Measurements from ENCODE around the gene GNG14. TPM values are rescaled to one million over a fixed set of nuclear protein-coding genes. Genes with fewer than 3 reads are reported as not detected.

The GNG14 gene
- total RNA-seq, 2 donors from 2014 or later: not detected

DNA sequence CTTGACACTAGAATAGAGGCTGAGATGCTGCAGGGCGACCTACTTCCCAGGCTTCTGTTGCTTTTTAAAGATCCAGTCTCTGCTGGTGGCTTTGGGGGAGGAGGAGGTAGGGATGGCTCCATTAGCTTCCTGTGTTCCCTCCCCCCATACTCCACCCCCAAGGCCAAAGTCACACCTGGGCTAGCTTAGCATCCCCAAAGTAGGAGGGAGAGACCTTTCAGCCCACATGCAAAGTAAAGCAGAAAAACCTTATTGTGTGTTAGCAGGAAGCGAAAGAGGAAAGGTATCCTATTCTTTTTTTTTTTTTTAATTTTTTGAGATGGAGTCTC lies 39.2 kb downstream of the GNG14 start:
- no peak for TF ChIP-seq CTCF (IDR thresholded peaks at IDR 0.05)
- Histone ChIP-seq H3K36me3 (peaks cover 34% of the 10 kb centered on the region), H3K27me3 (no peaks in the 10 kb centered on the region), H3K9me3 (no peaks in the 10 kb centered on the region), H3K4me3 (no peak overlapping the region), H3K27ac (no peak overlapping the region), H3K4me1 (peaks cover 0 to 27% of the 10 kb centered on the region in 2 donors)
- DNase-seq (ENCODE audit: low spot score): no peak

- no peaks in the 10 kb centered on the region for H3K9me3 ChIP-seq
- no peak overlapping the region for H3K4me3 ChIP-seq
- H3K27me3 ChIP-seq: no peaks in the 10 kb centered on the region
- no peak for TF ChIP-seq CTCF (IDR thresholded peaks at IDR 0.05)
- no peak overlapping the region for H3K27ac ChIP-seq
- DNase-seq (ENCODE audit: low spot score): no peak
- peaks cover 0 to 35% of the 10 kb centered on the region in 2 donors for H3K4me1 ChIP-seq
- peaks cover 34% of the 10 kb centered on the region for H3K36me3 ChIP-seq
Observed at GRCh38 chr19:12727745-12728433, 40.1 kb downstream of the GNG14 start.

GRCh38 chr19:12730064-12730463 lies 42.3 kb downstream of the GNG14 start:
- Histone ChIP-seq H3K27ac (no peak overlapping the region), H3K4me1 (peaks cover 0 to 30% of the 10 kb centered on the region in 2 donors), H3K36me3 (peaks cover 34% of the 10 kb centered on the region), H3K4me3 (no peak overlapping the region), H3K9me3 (no peaks in the 10 kb centered on the region), H3K27me3 (no peaks in the 10 kb centered on the region)
- no peak for TF ChIP-seq CTCF (IDR thresholded peaks at IDR 0.05)
- DNase-seq (ENCODE audit: low spot score): no peak

GRCh38 chr19:12731337-12731736 lies 43.5 kb downstream of the GNG14 start:
- peaks cover 34% of the 10 kb centered on the region for H3K36me3 ChIP-seq

GRCh38 chr19:12733369-12734214 lies 45.8 kb downstream of the GNG14 start:
- H3K4me1 ChIP-seq: peaks cover 0 to 51% of the 10 kb centered on the region in 2 donors
- peaks cover 25% of the 10 kb centered on the region for H3K36me3 ChIP-seq
- peak overlapping the region; percentile 93 to 95 for H3K27ac ChIP-seq

More at GRCh38 chr19:12731337-12731736, 43.5 kb downstream of the GNG14 start:
- DNase-seq (ENCODE audit: low spot score): no peak
- no peaks in the 10 kb centered on the region for H3K27me3 ChIP-seq
- H3K4me1 ChIP-seq: peaks cover 0 to 36% of the 10 kb centered on the region in 2 donors
- no peak overlapping the region for H3K4me3 ChIP-seq
- H3K27ac ChIP-seq: no peak overlapping the region
- no peak for TF ChIP-seq CTCF (IDR thresholded peaks at IDR 0.05)
- no peaks in the 10 kb centered on the region for H3K9me3 ChIP-seq

More at GRCh38 chr19:12733369-12734214, 45.8 kb downstream of the GNG14 start:
- Histone ChIP-seq H3K9me3 (no peaks in the 10 kb centered on the region), H3K27me3 (no peaks in the 10 kb centered on the region), H3K4me3 (peak overlapping the region; percentile 86 to 90)
- no peak for TF ChIP-seq CTCF (IDR thresholded peaks at IDR 0.05)
- DNase-seq (ENCODE audit: low spot score): no peak
